Cardiac septum (tissue), 1 donor: ENCODE results near the gene CMTM3. TPM values are rescaled to one million over a fixed set of nuclear protein-coding genes. Genes with fewer than 3 reads are reported as not detected.
"Not testable (repeated sequence)": the region's sequence is repeated elsewhere in the genome, so short reads cannot be mapped to it uniquely, and the experiment has no call there.

Source experiments
- DNase-seq: peaks from one replicate; pipeline ENCODE4 v3.0.0-alpha.2; 2020; ENCODE audit warnings: low spot score
- intact Hi-C: fragments of 100-400 bp; cut with DNase I; formaldehyde crosslinking; loops from one replicate; pipeline ENCODE4 v1.14.0; 2022
- total RNA-seq: library from RNA; stranded (reverse); fragmentation: NEBNext Ultra II Directional; extraction: Animal tissue kit (Norgen Biotek cat#: 25700); gene quantifications from one replicate; pipeline ENCODE4 v1.2.1, GENCODE V29; 2021
- donor health status: DM: no; HTN: no; CAD: no.

Gene CMTM3
- total RNA-seq, 1 donor from 2014 or later, result 10.4 TPM

- intact Hi-C loops, result no loop called here
- no peak for DNase-seq
Measured at GRCh38 chr16:66580605-66581209, 23.8 kb upstream of the CMTM3 start.

- no peak for DNase-seq
- intact Hi-C loops, result no loop called here
Measured at GRCh38 chr16:66581246-66581952, 23.1 kb upstream of the CMTM3 start.

- DNase-seq, result no peak
- intact Hi-C loops, result no loop called here
Measured at GRCh38 chr16:66585481-66586239, 18.8 kb upstream of the CMTM3 start.

GRCh38 chr16:66587881-66588600, 16.5 kb upstream of the CMTM3 start:
- DNase-seq, result no peak
- intact Hi-C loops, result no loop called here

GRCh38 chr16:66588981-66589713, 15.4 kb upstream of the CMTM3 start:
- DNase-seq, result peak; percentile 90
- intact Hi-C loops, result no loop called here

- DNase-seq, result peak; percentile 12
- intact Hi-C loops, result no loop called here
Measured at GRCh38 chr16:66590322-66590721, 14.2 kb upstream of the CMTM3 start.

GRCh38 chr16:66591018-66591417, 13.5 kb upstream of the CMTM3 start:
- intact Hi-C loops, result no loop called here

GRCh38 chr16:66592241-66592640, 12.3 kb upstream of the CMTM3 start:
- DNase-seq, result no peak
- intact Hi-C loops, result no loop called here

More at GRCh38 chr16:66591018-66591417, 13.5 kb upstream of the CMTM3 start:
- DNase-seq, result no peak

GRCh38 chr16:66592814-66593213, 11.7 kb upstream of the CMTM3 start:
- intact Hi-C loops, result no loop called here
- no peak for DNase-seq

GRCh38 chr16:66594739-66595138, 9.8 kb upstream of the CMTM3 start:
- intact Hi-C loops, result no loop called here
- no peak for DNase-seq

GRCh38 chr16:66596559-66596958, 7.9 kb upstream of the CMTM3 start:
- DNase-seq, intact Hi-C loops: not testable (repeated sequence)

GRCh38 chr16:66596986-66597848, 7.3 kb upstream of the CMTM3 start:
- DNase-seq, result no peak
- intact Hi-C loops, result no loop called here

GRCh38 chr16:66598111-66598510, 6.4 kb upstream of the CMTM3 start:
- DNase-seq, result no peak
- intact Hi-C loops, result no loop called here

GRCh38 chr16:66599726-66600125, 4.8 kb upstream of the CMTM3 start:
- no peak for DNase-seq
- intact Hi-C loops, result no loop called here

- DNase-seq, result no peak
- intact Hi-C loops, result no loop called here
Measured at GRCh38 chr16:66600477-66600876, 4.0 kb upstream of the CMTM3 start.

- intact Hi-C loops, result no loop called here
- no peak for DNase-seq
Measured at GRCh38 chr16:66601471-66601870, 3.0 kb upstream of the CMTM3 start.

- intact Hi-C loops, result loop anchor here (1.0 to 2.0 kb wide), 2 partner anchors 54 to 197 kb away; no protein-coding TSS in a partner anchor
- DNase-seq, result no peak
Measured at GRCh38 chr16:66603537-66604375, 748 bp upstream of the CMTM3 start.
